H1 (cell line): ENCODE measurements around the gene PALD1. TPM values are rescaled to one million over a fixed set of nuclear protein-coding genes. Genes with fewer than 3 reads are reported as not detected.

ENCODE experiments used
- CTCF ChIA-PET: fragments of 300-600 bp; sonication (Branson Sonifier 250); formaldehyde crosslinking; loops from one replicate; lab custom pipeline; 2021; ENCODE audit not compliant: partially characterized antibody; lab: Charles Lee
- POLR2A ChIA-PET: fragments of 300-600 bp; sonication (Branson Sonifier 250); formaldehyde crosslinking; loops from one replicate; lab custom pipeline; 2021; ENCODE audit warnings: inconsistent platforms; ENCODE audit not compliant: partially characterized antibody; lab: Charles Lee
- DNase-seq, 2 experiments: peaks; one replicate each; pipeline versions ENCODE4 v3.0.0 to v3.0.0-alpha.2; 2010 to 2022; ENCODE audit warnings: low spot score in 2 of 2, low read depth in 1 of 2, mixed read lengths in 1 of 2
- FAIRE-seq: peaks from 2 replicates; lab custom pipeline; 2011; peaks lifted over from hg19 to GRCh38; lab: Jason Lieb, UNC
- H2AFZ ChIP-seq: 2 replicates; pipeline ENCODE4 v1.8.1; 2012; ENCODE audit warnings: low read length, inconsistent platforms
- H2AK5ac ChIP-seq: 2 replicates; pipeline ENCODE4 v1.6.1; 2013; ENCODE audit warnings: low read depth, low read length
- H2BK120ac ChIP-seq: replicated peaks from 2 replicates; pipeline ENCODE3; 2013; ENCODE audit warnings: low read depth, low read length, inconsistent platforms
- H2BK12ac ChIP-seq: 2 replicates; pipeline ENCODE4 v1.6.1; 2013; ENCODE audit warnings: low read depth, low read length
- H2BK15ac ChIP-seq: 2 replicates; pipeline ENCODE4 v1.6.1; 2013; ENCODE audit warnings: low read length
- H2BK20ac ChIP-seq: 2 replicates; pipeline ENCODE4 v1.6.1; 2013; ENCODE audit warnings: low read length
- H2BK5ac ChIP-seq: 2 replicates; pipeline ENCODE4 v1.6.1; 2013; ENCODE audit warnings: low read depth, low read length
- H3K14ac ChIP-seq: 2 replicates; pipeline ENCODE4 v1.6.1; 2013; ENCODE audit warnings: inconsistent platforms; ENCODE audit not compliant: insufficient read length
- H3K18ac ChIP-seq: 2 replicates; pipeline ENCODE4 v1.6.1; 2013; ENCODE audit warnings: low read length; ENCODE audit errors: extremely low read depth
- H3K23ac ChIP-seq: 2 replicates; pipeline ENCODE4 v1.6.1; 2013; ENCODE audit warnings: inconsistent platforms; ENCODE audit not compliant: insufficient read length
- H3K23me2 ChIP-seq: 2 replicates; pipeline ENCODE4 v1.6.1; 2013; ENCODE audit warnings: low read depth, low read length
- H3K27ac ChIP-seq: 2 replicates; pipeline ENCODE4 v1.6.1; 2011; ENCODE audit warnings: low read depth, low read length, inconsistent platforms
- H3K27me3 ChIP-seq, 4 experiments: replicated peaks in 1 of 4; 1 replicate in 1 of 4; 2 replicates in 3 of 4; pipeline versions ENCODE4 v1.6.1 to v1.8.1; 2011 to 2013; ENCODE audit warnings: low read length in 3 of 4, mild to moderate bottlenecking in 3 of 4, inconsistent platforms in 2 of 4, mixed read lengths in 2 of 4, moderate library complexity in 1 of 4; ENCODE audit not compliant: control insufficient read depth in 3 of 4, insufficient read depth in 3 of 4; ENCODE audit errors: extremely low read depth in 1 of 4
- H3K36me3 ChIP-seq, 4 experiments: 2 replicates each; pipeline versions ENCODE4 v1.6.1 to v1.8.1; 2011 to 2013; ENCODE audit warnings: mild to moderate bottlenecking in 4 of 4, low read length in 3 of 4, moderate library complexity in 2 of 4, control low read depth in 1 of 4, inconsistent platforms in 1 of 4; ENCODE audit not compliant: insufficient read depth in 4 of 4, control insufficient read depth in 2 of 4
- H3K4ac ChIP-seq: replicated peaks from 2 replicates; pipeline ENCODE3; 2013; ENCODE audit warnings: low read length, low read depth, mixed read lengths, inconsistent platforms; ENCODE audit not compliant: insufficient read length
- H3K4me1 ChIP-seq, 4 experiments: replicated peaks in 1 of 4; 1 replicate in 1 of 4; 2 replicates in 3 of 4; pipeline versions ENCODE4 v1.6.1 to v1.8.1; 2011 to 2013; ENCODE audit warnings: low read length in 3 of 4, inconsistent platforms in 2 of 4, mixed read lengths in 1 of 4; ENCODE audit not compliant: insufficient read depth in 4 of 4, control insufficient read depth in 3 of 4
- H3K4me2 ChIP-seq, 2 experiments: 2 replicates each; pipeline versions ENCODE4 v1.6.1 to v1.8.1; 2011 to 2013; ENCODE audit warnings: low read depth in 2 of 2, low read length in 2 of 2, control low read depth in 1 of 2, inconsistent platforms in 1 of 2, mild to moderate bottlenecking in 1 of 2; ENCODE audit not compliant: insufficient read depth in 1 of 2
- H3K4me3 ChIP-seq, 4 experiments: fragments of 200-600, 300-600 bp in 1 of 4; sonication (generic), shearing (Covaris generic), sonication (Bioruptor Twin) in 1 of 4; 2 replicates each; pipeline versions ENCODE4 v1.5.1 to v1.8.1; 2011 to 2016; ENCODE audit warnings: low read length in 4 of 4, low read depth in 3 of 4, control low read depth in 2 of 4, inconsistent platforms in 2 of 4, mild to moderate bottlenecking in 2 of 4, mixed read lengths in 1 of 4, moderate library complexity in 1 of 4; ENCODE audit not compliant: insufficient read depth in 2 of 4; ENCODE audit errors: extremely low read depth in 1 of 4
- H3K56ac ChIP-seq: replicated peaks from 2 replicates; pipeline ENCODE3; 2013; ENCODE audit warnings: low read depth, mild to moderate bottlenecking, mixed read lengths, low read length, inconsistent platforms; ENCODE audit not compliant: insufficient read length
- H3K79me1 ChIP-seq: 2 replicates; pipeline ENCODE4 v1.6.1; 2013; ENCODE audit warnings: low read depth, low read length, control low read depth
- H3K79me2 ChIP-seq, 2 experiments: 2 replicates each; pipeline versions ENCODE4 v1.6.1 to v1.8.1; 2012 to 2013; ENCODE audit warnings: low read length in 2 of 2, mild to moderate bottlenecking in 2 of 2, inconsistent platforms in 1 of 2; ENCODE audit not compliant: insufficient read depth in 2 of 2, control insufficient read depth in 1 of 2
- H3K9ac ChIP-seq, 4 experiments: replicated peaks in 1 of 4; 1 replicate in 1 of 4; 2 replicates in 3 of 4; pipeline versions ENCODE4 v1.6.1 to v1.8.1; 2011 to 2013; ENCODE audit warnings: low read depth in 3 of 4, low read length in 3 of 4, control low read depth in 2 of 4, mild to moderate bottlenecking in 2 of 4, moderate library complexity in 2 of 4, inconsistent platforms in 1 of 4; ENCODE audit errors: extremely low read depth in 1 of 4
- H3K9me3 ChIP-seq, 2 experiments: 2 replicates each; pipeline versions ENCODE4 v1.6.1 to v1.8.1; 2012 to 2013; ENCODE audit warnings: mild to moderate bottlenecking in 2 of 2, moderate library complexity in 2 of 2, control low read depth in 1 of 2, inconsistent platforms in 1 of 2, low read depth in 1 of 2, low read length in 1 of 2, mixed read lengths in 1 of 2; ENCODE audit not compliant: insufficient read depth in 2 of 2
- H4K20me1 ChIP-seq, 2 experiments: replicated peaks in 1 of 2; 2 replicates each; pipeline versions ENCODE3 to v1.8.1; 2011 to 2013; ENCODE audit warnings: inconsistent platforms in 2 of 2, low read length in 2 of 2, mild to moderate bottlenecking in 1 of 2; ENCODE audit not compliant: insufficient read depth in 2 of 2, control insufficient read depth in 1 of 2
- H4K5ac ChIP-seq: 2 replicates; pipeline ENCODE4 v1.6.1; 2013; ENCODE audit warnings: low read length, low read depth, mixed read lengths, inconsistent platforms; ENCODE audit not compliant: insufficient read length
- H4K8ac ChIP-seq: 2 replicates; pipeline ENCODE4 v1.8.0; 2013; ENCODE audit warnings: mild to moderate bottlenecking, moderate library complexity, low read length, inconsistent platforms; ENCODE audit not compliant: insufficient read depth; ENCODE audit errors: extremely low read depth
- H4K91ac ChIP-seq: replicated peaks from 2 replicates; pipeline ENCODE3; 2013; ENCODE audit warnings: low read length, mixed read lengths, inconsistent platforms; ENCODE audit not compliant: insufficient read length
- BCL11A ChIP-seq, 2 experiments: IDR thresholded peaks; one replicate each; pipeline ENCODE4 v1.6.1; 2011; ENCODE audit warnings: low read depth in 2 of 2, low read length in 2 of 2, mild to moderate bottlenecking in 2 of 2
- CBX5 ChIP-seq: fragments of 300-800, 300-1000 bp; sonication (generic); IDR thresholded peaks from 2 replicates; pipeline ENCODE4 v1.7.1; 2016; ENCODE audit warnings: antibody characterized with exemption, low read length, low read depth
- CBX8 ChIP-seq: fragments of 300-800, 300-1000 bp; sonication (generic); IDR thresholded peaks from 2 replicates; pipeline ENCODE4 v1.7.1; 2016; ENCODE audit warnings: low read depth, low read length, borderline replicate concordance
- CREB1 ChIP-seq: IDR thresholded peaks from 2 replicates; pipeline ENCODE4 v1.6.1; 2012; ENCODE audit warnings: inconsistent platforms
- EGR1 ChIP-seq: IDR thresholded peaks from 2 replicates; pipeline ENCODE4 v1.6.1; 2011; ENCODE audit warnings: low read depth, low read length, borderline replicate concordance
- MAFK ChIP-seq: IDR thresholded peaks from 2 replicates; pipeline ENCODE4 v1.6.1; 2012; ENCODE audit warnings: low read depth, mild to moderate bottlenecking, improper control_type of control experiment, low read length
- RXRA ChIP-seq: IDR thresholded peaks from 2 replicates; pipeline ENCODE4 v1.6.1; 2011; ENCODE audit warnings: low read depth, mild to moderate bottlenecking, low read length, moderate library complexity; ENCODE audit not compliant: insufficient read depth
- SIN3A ChIP-seq, 2 experiments: IDR thresholded peaks in 1 of 2; conservative IDR thresholded peaks in 1 of 2; 2 replicates each; pipeline ENCODE4 v1.6.1; 2011 to 2012; ENCODE audit warnings: low read length in 2 of 2, improper control_type of control experiment in 1 of 2, low read depth in 1 of 2, mild to moderate bottlenecking in 1 of 2
- SIX5 ChIP-seq: IDR thresholded peaks from 2 replicates; pipeline ENCODE4 v1.6.1; 2011; ENCODE audit warnings: mild to moderate bottlenecking, low read depth, low read length
- SP1 ChIP-seq: IDR thresholded peaks from 2 replicates; pipeline ENCODE4 v1.6.1; 2011; ENCODE audit warnings: low read depth, low read length
- TEAD4 ChIP-seq: IDR thresholded peaks from 2 replicates; pipeline ENCODE4 v1.6.1; 2012; ENCODE audit warnings: low read depth, low read length, inconsistent platforms, mixed read lengths
- WGBS, 2 experiments: shearing (Covaris generic) in 1 of 2; methylation state at CpG; one replicate each; pipeline versions ENCODE4 v1.1.6 to v1.1.7; 2013 to 2015; ENCODE audit warnings: low lambda C conversion rate in 2 of 2, mixed read lengths in 2 of 2, inconsistent platforms in 1 of 2, low coverage in 1 of 2, missing lambda C conversion rate in 1 of 2; ENCODE audit not compliant: insufficient replicate concordance in 2 of 2, insufficient coverage in 1 of 2, insufficient read length in 1 of 2; ENCODE audit errors: extremely low coverage in 1 of 2, missing lambda C conversion rate in 1 of 2; 5-methylcytosine and 5-hydroxymethylcytosine counted together
- polyA plus RNA-seq, 7 experiments: library from polyadenylated mRNA; depleted of rRNA in 3 of 7; stranded (reverse) in 5 of 7; unstranded in 2 of 7; fragments of >200 nt in 5 of 7; fragments of 200-250 nt in 2 of 7; gene quantifications; 1 replicate in 5 of 7; 2 replicates in 1 of 7; 4 replicates in 1 of 7; pipeline versions ENCODE4 v1.2.1 to v1.2.3, GENCODE V29; 2011 to 2013; ENCODE audit warnings: missing spikeins in 2 of 7, mixed read lengths in 2 of 7
- total RNA-seq: library from RNA; stranded (reverse); fragmentation: NEBNext Ultra II Directional; extraction: Animal tissue kit (Norgen Biotek cat#: 25700); gene quantifications from 2 replicates; pipeline ENCODE4 v1.2.1, GENCODE V29; 2021
- TF ChIP-seq, protein P1 (sequence below): IDR thresholded peaks from 2 replicates; pipeline ENCODE4 v1.6.1; 2011; ENCODE audit warnings: low read length, improper control_type of control experiment

PALD1 gene
- total and polyA plus RNA-seq, 2 of the 8 experiments (the other 6 are each of a cell fraction or from before 2014, with no cell fraction given) = 13.3 to 32.8 TPM

DNA sequence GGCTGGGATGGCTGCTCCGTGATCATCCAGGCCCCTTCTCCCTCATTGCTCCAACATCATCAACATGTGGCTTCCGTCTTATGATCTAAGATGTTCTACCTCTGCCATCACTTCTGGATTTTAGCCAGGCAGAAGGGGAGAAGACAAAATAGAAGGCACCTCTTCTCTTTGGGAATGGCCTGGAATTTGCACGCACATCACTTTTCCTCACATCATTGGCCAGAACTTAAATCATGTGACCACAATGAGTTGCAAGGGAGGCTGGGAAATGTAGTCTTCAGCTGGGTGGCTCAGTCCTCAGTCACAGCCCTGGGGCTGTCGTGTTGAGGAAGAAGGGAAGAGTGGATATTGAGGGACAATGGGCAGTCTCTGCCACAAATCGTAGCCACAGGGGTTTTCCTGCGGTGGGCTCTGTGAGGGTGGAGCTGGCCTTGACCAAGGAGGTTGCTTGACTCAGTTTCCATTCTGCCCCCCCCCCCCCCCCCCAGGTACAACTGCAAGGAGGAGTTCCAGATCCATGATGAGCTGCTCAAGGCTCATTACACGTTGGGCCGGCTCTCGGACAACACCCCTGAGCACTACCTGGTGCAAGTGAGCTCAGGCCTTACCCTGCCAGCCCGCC lies 50.3 kb downstream of the PALD1 start:
- no peaks in the 10 kb centered on the region for H3K9me3 ChIP-seq
- H3K4me1 ChIP-seq = no peaks in the 10 kb centered on the region
- 0 out of 2 replicates have a peak overlapping the region, but pooled peaks have one; percentile 56 for H2BK5ac ChIP-seq
- DNase-seq (no peak), FAIRE-seq (peak; percentile 100)
- no peak overlapping the region for H3K27ac ChIP-seq
- H2BK120ac ChIP-seq = no peak overlapping the region
- H4K8ac ChIP-seq = no peak overlapping the region
- no peaks in the 10 kb centered on the region for H3K27me3 ChIP-seq
- no peak overlapping the region for H2BK20ac ChIP-seq
- no peak overlapping the region for H2BK12ac ChIP-seq
- 81% methylated on average over 10 of the region's 10 CpGs; no CpG with 5 or more reads in 1 of the 2 experiments for WGBS, 2 experiments
- H2AFZ ChIP-seq = 0 out of 2 replicates have a peak overlapping the region, but pooled peaks have one; percentile 54
- H3K79me1 ChIP-seq = no peaks in the 10 kb centered on the region
- H3K23me2 ChIP-seq = no peaks in the 10 kb centered on the region
- POLR2A ChIA-PET = interaction anchor here (0.9 to 1.4 kb wide), 3 partner anchors 16 to 64 kb away, joined by 3 to 7 read pairs (median 4); no protein-coding TSS in a partner anchor
- peak overlapping the region; percentile 2 for H4K5ac ChIP-seq
- no peak overlapping the region for H3K4me3 ChIP-seq
- no peak overlapping the region for H3K14ac ChIP-seq
- no peak overlapping the region for H3K4me2 ChIP-seq
- peaks cover 0 to 5% of the 10 kb centered on the region in 2 experiments for H4K20me1 ChIP-seq
- CTCF ChIA-PET = interaction anchor here (0.6 to 26.8 kb wide), 11 partner anchors 8 to 358 kb away, joined by 3 to 908 read pairs (median 5); partner anchors contain the start of gene PALD1
- H4K91ac ChIP-seq = no peak overlapping the region
- H3K18ac ChIP-seq = no peak overlapping the region
- H3K79me2 ChIP-seq = no peaks in the 10 kb centered on the region
- H3K9ac ChIP-seq = no peak overlapping the region
- peak overlapping the region; percentile 56; the same call in 1 of the 2 replicates for H2AK5ac ChIP-seq
- peak overlapping the region; percentile 22; the same call in 1 of the 2 replicates for H2BK15ac ChIP-seq
- H3K4ac ChIP-seq = no peak overlapping the region
- no peak overlapping the region for H3K56ac ChIP-seq
- H3K36me3 ChIP-seq = no peaks in the 10 kb centered on the region; a peak in 1 of 8 replicates
- no peak overlapping the region for H3K23ac ChIP-seq
- TF ChIP-seq TEAD4 (peak; percentile 90), SIN3A (conservative IDR thresholded peaks at IDR 0.05 in 1 of 2, IDR thresholded peaks at IDR 0.05 in 1 of 2; ENCODE audit: low read depth in 1 of 2, low read length in 2 of 2) (no peak), RXRA (no peak), CBX5 (no peak), CBX8 (no peak), MAFK (peak; percentile 59; the same call in 1 of the 2 replicates), EGR1 (no peak), SIX5 (peak; percentile 80), SP1 (0 out of 2 replicates have a peak, but pooled peaks have one; percentile 29), BCL11A (IDR thresholded peaks at IDR 0.05; ENCODE audit: low read depth in 2 of 2, low read length in 2 of 2) (no peak), CREB1 (peak; percentile 67; the same call in 1 of the 2 replicates)
- TF ChIP-seq, protein P1, sequence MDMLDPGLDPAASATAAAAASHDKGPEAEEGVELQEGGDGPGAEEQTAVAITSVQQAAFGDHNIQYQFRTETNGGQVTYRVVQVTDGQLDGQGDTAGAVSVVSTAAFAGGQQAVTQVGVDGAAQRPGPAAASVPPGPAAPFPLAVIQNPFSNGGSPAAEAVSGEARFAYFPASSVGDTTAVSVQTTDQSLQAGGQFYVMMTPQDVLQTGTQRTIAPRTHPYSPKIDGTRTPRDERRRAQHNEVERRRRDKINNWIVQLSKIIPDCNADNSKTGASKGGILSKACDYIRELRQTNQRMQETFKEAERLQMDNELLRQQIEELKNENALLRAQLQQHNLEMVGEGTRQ = peak; percentile 88
